GM23248 (cell line): ENCODE measurements around the gene PIP5K1B. TPM values are rescaled to one million over a fixed set of nuclear protein-coding genes. Genes with fewer than 3 reads are reported as not detected.

Experiments
- DNase-seq: peaks from one replicate; pipeline ENCODE4 v3.0.0-alpha.2; 2015
- H2AFZ ChIP-seq: fragments of 200-600 bp; sonication (generic); 2 replicates; pipeline ENCODE4 v1.6.1; 2016; ENCODE audit warnings: antibody characterized with exemption
- H3F3A ChIP-seq: fragments of 200-600 bp; sonication (generic); 2 replicates; pipeline ENCODE4 v1.6.1; 2016; ENCODE audit warnings: mild to moderate bottlenecking, antibody characterized with exemption, mixed run types; ENCODE audit not compliant: insufficient read depth
- H3K27ac ChIP-seq: fragments of 200-600 bp; sonication (generic); 2 replicates; pipeline ENCODE4 v1.5.1; 2016; ENCODE audit warnings: mild to moderate bottlenecking
- H3K27me3 ChIP-seq: fragments of 200-600 bp; sonication (generic); replicated peaks from 2 replicates; pipeline ENCODE4 v1.6.1; 2016; ENCODE audit warnings: mild to moderate bottlenecking; ENCODE audit not compliant: insufficient read depth
- H3K36me3 ChIP-seq: fragments of 200-600 bp; sonication (generic); 2 replicates; pipeline ENCODE4 v1.6.1; 2016; ENCODE audit warnings: low read depth, mild to moderate bottlenecking
- H3K4me1 ChIP-seq: fragments of 200-600 bp; sonication (generic); 2 replicates; pipeline ENCODE4 v1.6.1; 2016; ENCODE audit warnings: mild to moderate bottlenecking; ENCODE audit not compliant: insufficient read depth
- H3K4me2 ChIP-seq: fragments of 200-600 bp; sonication (generic); one replicate; pipeline ENCODE4 v1.6.1; 2016; ENCODE audit warnings: mild to moderate bottlenecking; ENCODE audit not compliant: unreplicated experiment
- H3K4me3 ChIP-seq: fragments of 200-600 bp; sonication (generic); 2 replicates; pipeline ENCODE4 v1.5.1; 2016; ENCODE audit warnings: mild to moderate bottlenecking
- H3K79me2 ChIP-seq: fragments of 200-600 bp; sonication (generic); 2 replicates; pipeline ENCODE4 v1.6.1; 2016; ENCODE audit warnings: mild to moderate bottlenecking; ENCODE audit not compliant: insufficient read depth
- H3K9ac ChIP-seq: fragments of 200-600 bp; sonication (generic); 2 replicates; pipeline ENCODE4 v1.6.1; 2016; ENCODE audit warnings: mild to moderate bottlenecking
- H3K9me2 ChIP-seq: fragments of 200-600 bp; sonication (generic); 2 replicates; pipeline ENCODE4 v1.6.1; 2016; ENCODE audit warnings: mixed run types, mild to moderate bottlenecking, moderate library complexity; ENCODE audit not compliant: insufficient read depth
- H3K9me3 ChIP-seq: fragments of 200-600 bp; sonication (generic); one replicate; pipeline ENCODE4 v1.6.1; 2017; ENCODE audit warnings: low read depth
- H4K20me1 ChIP-seq: fragments of 200-600 bp; sonication (generic); 2 replicates; pipeline ENCODE4 v1.6.0; 2016; ENCODE audit not compliant: insufficient read depth
- EZH2 ChIP-seq: fragments of 200-600 bp; sonication (generic); IDR thresholded peaks from 2 replicates; pipeline ENCODE4 v1.6.1; 2018; ENCODE audit warnings: antibody characterized with exemption, mild to moderate bottlenecking; ENCODE audit not compliant: insufficient read depth, poor library complexity, severe bottlenecking
- EZH2phosphoT487 ChIP-seq: fragments of 200-600 bp; sonication (generic); IDR thresholded peaks from 2 replicates; pipeline ENCODE4 v1.6.1; 2018; ENCODE audit warnings: antibody characterized with exemption, moderate library complexity, mild to moderate bottlenecking, low read depth; ENCODE audit not compliant: insufficient read depth
- WGBS, 2 experiments: methylation state at CpG; one replicate each; pipeline ENCODE4 v1.1.6; 2015 to 2017; ENCODE audit warnings: low lambda C conversion rate in 2 of 2, low coverage in 1 of 2; ENCODE audit errors: missing lambda C conversion rate in 2 of 2; 5-methylcytosine and 5-hydroxymethylcytosine counted together
- in situ Hi-C: fragments of 300-500 bp; cut with MboI; formaldehyde crosslinking; loops from 2 replicates; pipeline ENCODE4 v1.15.0; 2020
- polyA plus RNA-seq: library from polyadenylated mRNA; unstranded; fragments of >200 nt; fragmentation: Nextera tagmentation; extraction: Ambion mirVana; gene quantifications from 2 replicates; pipeline ENCODE4 v1.2.1, GENCODE V29; 2016
- total RNA-seq: library from RNA; depleted of rRNA; stranded (reverse); fragments of >200 nt; shearing (Covaris generic); gene quantifications from 2 replicates; pipeline ENCODE4 v1.2.3, GENCODE V29; 2014

PIP5K1B gene
- total and polyA plus RNA-seq, 2 experiments from 2014 or later: not detected

DNA sequence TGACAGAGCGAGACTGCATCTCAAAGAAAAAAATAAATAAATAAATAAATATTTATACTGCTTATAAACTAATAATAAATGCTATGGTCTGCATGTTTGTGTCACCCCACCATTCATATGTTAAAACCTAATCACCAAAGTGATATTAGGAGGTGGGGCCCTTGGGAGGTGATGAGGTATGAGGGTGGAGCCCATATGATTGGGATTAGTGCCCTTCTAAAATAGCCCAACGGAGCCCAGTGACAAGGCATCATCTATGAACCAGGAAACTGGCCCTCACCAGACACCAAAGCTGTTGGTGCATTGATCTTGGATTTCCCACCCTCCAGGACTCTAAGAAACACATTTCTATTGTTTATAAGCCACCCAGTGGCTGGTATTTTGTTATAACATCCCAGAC lies 335.6 kb downstream of the PIP5K1B start:
- peaks cover 6% of the 10 kb centered on the region; the same call in 1 of the 2 replicates for H3K4me1 ChIP-seq
- H3F3A ChIP-seq: no peaks in the 10 kb centered on the region
- H2AFZ ChIP-seq: no peak overlapping the region
- no peak overlapping the region for H3K27ac ChIP-seq
- H3K9ac ChIP-seq: no peak overlapping the region
- in situ Hi-C loops: no loop called here
- H3K27me3 ChIP-seq: no peaks in the 10 kb centered on the region
- H3K36me3 ChIP-seq: no peaks in the 10 kb centered on the region
- peaks cover 41% of the 10 kb centered on the region for H3K79me2 ChIP-seq
- no peak overlapping the region for H3K4me2 ChIP-seq
- H3K4me3 ChIP-seq: no peak overlapping the region
- no peaks in the 10 kb centered on the region for H3K9me2 ChIP-seq
- no peaks in the 10 kb centered on the region for H4K20me1 ChIP-seq
- no peaks in the 10 kb centered on the region for H3K9me3 ChIP-seq
- no peak for TF ChIP-seq EZH2phosphoT487
- TF ChIP-seq EZH2: no peak
- DNase-seq: no peak
- 95 to 97% methylated on average over 2 of the region's 2 CpGs for WGBS, 2 experiments

DNA sequence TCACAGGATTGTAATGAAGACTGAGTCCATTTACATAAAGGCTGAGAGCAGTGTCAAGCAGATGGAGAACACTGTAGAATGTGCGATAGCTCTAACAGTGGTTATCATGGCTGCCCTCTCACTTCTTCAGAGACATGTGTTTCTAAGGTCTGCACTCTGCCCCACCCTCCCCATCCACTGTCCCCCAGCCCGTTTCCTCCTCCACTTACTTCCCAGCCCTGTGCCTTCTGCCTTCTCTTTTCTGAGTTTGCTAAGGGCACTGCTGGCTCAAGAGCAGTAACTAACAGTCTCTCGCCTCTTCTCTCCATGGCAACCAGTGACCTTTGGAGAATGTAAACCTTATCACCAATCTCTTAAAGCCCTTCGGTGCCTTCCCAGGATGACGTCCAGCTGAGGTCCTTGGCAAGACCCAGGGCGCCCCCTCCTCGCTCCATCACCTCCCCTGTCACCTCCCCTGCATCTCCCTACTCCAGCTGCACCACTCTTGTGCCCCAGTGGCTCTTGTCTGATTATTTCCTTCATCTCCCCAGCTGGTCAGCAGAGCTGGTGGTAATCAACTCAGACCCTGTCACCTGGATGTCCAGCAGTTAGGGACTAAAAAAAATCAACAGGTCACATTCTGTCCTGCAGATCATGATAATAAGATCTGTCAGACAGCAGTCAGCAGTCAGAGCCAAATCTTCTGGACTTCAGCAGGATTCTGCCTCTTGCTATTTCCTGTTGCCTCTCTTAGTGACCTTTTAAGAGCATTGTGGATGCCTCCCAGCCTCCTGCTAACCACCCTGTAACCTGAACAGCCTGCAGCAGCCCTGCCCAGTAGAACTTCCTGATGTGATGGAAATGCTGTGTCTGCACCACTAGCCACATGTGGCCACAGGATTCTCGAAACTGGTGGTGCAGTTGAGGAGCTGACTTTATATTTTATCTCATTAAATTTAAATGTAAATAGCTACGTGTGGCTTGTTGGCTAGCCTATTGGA lies 339.5 kb downstream of the PIP5K1B start:
- TF ChIP-seq EZH2phosphoT487: no peak
- no peak for TF ChIP-seq EZH2
- WGBS, 2 experiments: 83 to 86% methylated on average over 9 of the region's 9 CpGs
- peak; percentile 19 for DNase-seq
- no peak overlapping the region for H2AFZ ChIP-seq
- H3F3A ChIP-seq: no peaks in the 10 kb centered on the region
- in situ Hi-C loops: no loop called here
- H3K4me2 ChIP-seq: no peak overlapping the region
- H3K4me3 ChIP-seq: no peak overlapping the region
- H3K9me3 ChIP-seq: no peaks in the 10 kb centered on the region
- H3K27me3 ChIP-seq: no peaks in the 10 kb centered on the region
- peaks cover 14% of the 10 kb centered on the region; the same call in 1 of the 2 replicates for H3K79me2 ChIP-seq
- H3K27ac ChIP-seq: no peak overlapping the region
- no peaks in the 10 kb centered on the region for H4K20me1 ChIP-seq
- H3K36me3 ChIP-seq: no peaks in the 10 kb centered on the region
- peaks cover 6% of the 10 kb centered on the region; the same call in 1 of the 2 replicates for H3K4me1 ChIP-seq
- H3K9me2 ChIP-seq: no peaks in the 10 kb centered on the region
- H3K9ac ChIP-seq: no peak overlapping the region

DNA sequence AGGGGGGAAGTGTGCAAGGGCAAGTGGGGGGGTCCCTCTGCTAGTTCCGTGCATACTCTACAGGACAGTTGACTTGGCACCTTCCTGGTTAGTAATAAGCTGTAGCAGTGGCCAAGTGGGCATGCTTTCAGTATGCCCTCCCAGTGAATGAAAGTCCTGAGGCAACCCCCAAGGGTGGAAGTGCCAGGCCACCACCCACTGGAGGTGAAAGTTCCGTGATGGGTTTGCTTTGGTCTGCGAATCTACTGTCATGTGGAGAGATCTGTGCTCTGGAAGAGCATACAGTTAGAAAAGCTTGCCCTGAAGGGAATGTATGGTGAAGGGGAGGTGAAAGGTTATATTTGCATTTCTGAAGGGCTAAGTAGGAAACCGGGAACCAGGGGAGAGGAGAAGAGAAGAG lies 340.8 kb downstream of the PIP5K1B start:
- Histone ChIP-seq H3K9me3 (no peaks in the 10 kb centered on the region), H3K4me1 (peaks cover 6% of the 10 kb centered on the region; the same call in 1 of the 2 replicates), H3K9me2 (no peaks in the 10 kb centered on the region), H4K20me1 (no peaks in the 10 kb centered on the region), H3K4me2 (no peak overlapping the region), H3K9ac (no peak overlapping the region), H3K4me3 (no peak overlapping the region), H3F3A (no peaks in the 10 kb centered on the region), H3K27ac (no peak overlapping the region), H2AFZ (no peak overlapping the region), H3K79me2 (peaks cover 11% of the 10 kb centered on the region; the same call in 1 of the 2 replicates), H3K27me3 (no peaks in the 10 kb centered on the region), H3K36me3 (no peaks in the 10 kb centered on the region)
- in situ Hi-C loops: no loop called here
- DNase-seq: no peak
- 93% methylated on average over 4 of the region's 4 CpGs for WGBS, 2 experiments
- TF ChIP-seq EZH2phosphoT487 (no peak), EZH2 (no peak)

DNA sequence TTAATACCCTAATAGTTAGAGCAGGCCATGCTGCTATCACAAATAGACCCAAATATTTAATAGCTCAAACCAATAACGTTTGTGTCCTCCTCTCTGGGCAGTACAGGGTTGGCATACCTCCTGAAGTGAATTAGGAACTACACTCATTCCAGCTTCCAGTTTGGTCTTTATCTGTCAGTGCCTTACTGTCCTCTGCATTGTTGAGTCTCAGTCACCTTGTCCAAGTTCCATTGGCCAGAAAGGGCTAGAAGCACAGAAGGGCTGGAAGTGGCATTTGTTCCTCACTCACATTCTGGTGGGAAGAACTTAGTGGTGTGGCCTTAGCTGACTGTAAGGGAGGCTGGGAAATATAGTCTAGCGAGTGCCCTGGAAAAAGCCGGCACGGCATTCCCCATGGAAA lies 341.7 kb downstream of the PIP5K1B start:
- no peaks in the 10 kb centered on the region for H4K20me1 ChIP-seq
- H3K9me2 ChIP-seq: no peaks in the 10 kb centered on the region
- no peak overlapping the region for H2AFZ ChIP-seq
- TF ChIP-seq EZH2: no peak
- no peak for TF ChIP-seq EZH2phosphoT487
- no peak overlapping the region for H3K27ac ChIP-seq
- no peaks in the 10 kb centered on the region for H3F3A ChIP-seq
- no peak overlapping the region for H3K9ac ChIP-seq
- H3K4me3 ChIP-seq: no peak overlapping the region
- WGBS, 2 experiments: 83 to 84% methylated on average over 4 of the region's 4 CpGs
- no peaks in the 10 kb centered on the region for H3K9me3 ChIP-seq
- H3K79me2 ChIP-seq: peaks cover 2% of the 10 kb centered on the region; the same call in 1 of the 2 replicates
- peaks cover 6% of the 10 kb centered on the region; the same call in 1 of the 2 replicates for H3K4me1 ChIP-seq
- no peak overlapping the region for H3K4me2 ChIP-seq
- in situ Hi-C loops: no loop called here
- DNase-seq: no peak
- H3K36me3 ChIP-seq: no peaks in the 10 kb centered on the region
- no peaks in the 10 kb centered on the region for H3K27me3 ChIP-seq
